Measurements from ENCODE around the gene KHDRBS1. TPM values are rescaled to one million over a fixed set of nuclear protein-coding genes. Genes with fewer than 3 reads are reported as not detected.

Gene KHDRBS1
- total and polyA plus RNA-seq, 9 of the 15 experiments (the other 6 are each of a cell fraction or from before 2014, with no cell fraction given) = 48.4 to 257 (median 114) TPM

- TF ChIP-seq ZNF592 (IDR thresholded peaks at IDR 0.05) (0 out of 2 replicates have a peak, but pooled peaks have one; percentile 55), HDAC2 (IDR thresholded peaks at IDR 0.05) (peak; percentile 96), YY1 (IDR thresholded peaks at IDR 0.05; ENCODE audit: borderline replicate concordance in 1 of 3, control insufficient read depth in 1 of 3, extremely low read depth in 1 of 3, insufficient read depth in 3 of 3, insufficient read length in 1 of 3, insufficient replicate concordance in 2 of 3, low read depth in 1 of 3, low read length in 2 of 3) (peak in 1 of 3 experiments; percentile 51), NR2C2 (CRISPR knock-in tag; IDR thresholded peaks at IDR 0.05) (0 out of 2 replicates have a peak, but pooled peaks have one; percentile 43), NR2C2 (tag; IDR thresholded peaks at IDR 0.05) (peak; percentile 80), ZNF449 (CRISPR knock-in tag; IDR thresholded peaks at IDR 0.05) (no peak), FOXM1 (IDR thresholded peaks at IDR 0.05; ENCODE audit: low read depth) (peak; percentile 69), FOXM1 (CRISPR knock-in tag; IDR thresholded peaks at IDR 0.05; ENCODE audit: low read depth) (no peak; the same call in 1 of the 2 replicates), BCOR (IDR thresholded peaks at IDR 0.05) (peak; percentile 59; the same call in 1 of the 2 replicates), HNRNPUL1 (IDR thresholded peaks at IDR 0.05; ENCODE audit: low read length) (no peak), NR1H2 (CRISPR knock-in tag; IDR thresholded peaks at IDR 0.05) (peak; percentile 2; the same call in 1 of the 2 replicates), KDM2B (CRISPR knock-in tag; IDR thresholded peaks at IDR 0.05) (peak; percentile 92; the same call in 1 of the 2 replicates), ZNF639 (CRISPR knock-in tag; conservative IDR thresholded peaks at IDR 0.05 in 1 of 2, IDR thresholded peaks at IDR 0.05 in 1 of 2) (peak in 1 of 2 experiments; percentile 89; a peak in 2 of 4 replicates), MXI1 (IDR thresholded peaks at IDR 0.05; ENCODE audit: low read depth, low read length) (peak; percentile 91; the same call in 1 of the 2 replicates), ATF3 (IDR thresholded peaks at IDR 0.05) (no peak), ATF3 (CRISPR knock-in tag; conservative IDR thresholded peaks at IDR 0.05) (no peak), ZFX (CRISPR knock-in tag; IDR thresholded peaks at IDR 0.05) (peak; percentile 66; the same call in 1 of the 2 replicates), ZNF124 (CRISPR knock-in tag; IDR thresholded peaks at IDR 0.05) (no peak)
Observed at GRCh38 chr1:32013386-32014198, at the start of gene KHDRBS1 (continued).

All from K562 (cell line).